ENCODE data around the gene GAMT. TPM values are rescaled to one million over a fixed set of nuclear protein-coding genes. Genes with fewer than 3 reads are reported as not detected.

Gene GAMT
- total and polyA plus RNA-seq, 2 of the 13 experiments (the other 11 are each of a cell fraction or from before 2014, with no cell fraction given), result 115 to 124 TPM

GRCh38 chr19:1373534-1374249 is 27.6 kb downstream of the GAMT start (continued):
- no peak for TF ChIP-seq SIX4 (CRISPR knock-in tag; IDR thresholded peaks at IDR 0.05)
- TF ChIP-seq DNMT3B (CRISPR knock-in tag; conservative IDR thresholded peaks at IDR 0.05), result 0 out of 2 replicates have a peak, but pooled peaks have one; percentile 63
- no peak for TF ChIP-seq ZNF598 (CRISPR knock-in tag; IDR thresholded peaks at IDR 0.05; ENCODE audit: borderline replicate concordance)
- TF ChIP-seq KLF16 (CRISPR knock-in tag; IDR thresholded peaks at IDR 0.05), result no peak; a peak in 1 of 4 replicates
- TF ChIP-seq, protein P1, sequence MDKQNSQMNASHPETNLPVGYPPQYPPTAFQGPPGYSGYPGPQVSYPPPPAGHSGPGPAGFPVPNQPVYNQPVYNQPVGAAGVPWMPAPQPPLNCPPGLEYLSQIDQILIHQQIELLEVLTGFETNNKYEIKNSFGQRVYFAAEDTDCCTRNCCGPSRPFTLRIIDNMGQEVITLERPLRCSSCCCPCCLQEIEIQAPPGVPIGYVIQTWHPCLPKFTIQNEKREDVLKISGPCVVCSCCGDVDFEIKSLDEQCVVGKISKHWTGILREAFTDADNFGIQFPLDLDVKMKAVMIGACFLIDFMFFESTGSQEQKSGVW (CRISPR knock-in tag; IDR thresholded peaks at IDR 0.05; ENCODE audit: borderline replicate concordance), result no peak
- peak; percentile 54; the same call in 1 of the 2 replicates for TF ChIP-seq KMT2A (CRISPR knock-in tag; IDR thresholded peaks at IDR 0.05)
- peak; percentile 22 for TF ChIP-seq LCORL (IDR thresholded peaks at IDR 0.05)
- peak; percentile 97 for TF ChIP-seq LCORL (CRISPR knock-in tag; IDR thresholded peaks at IDR 0.05)
- peak; percentile 10; the same call in 1 of the 2 replicates for TF ChIP-seq NR2C2 (CRISPR knock-in tag; IDR thresholded peaks at IDR 0.05; ENCODE audit: borderline replicate concordance)
- TF ChIP-seq TARDBP (CRISPR knock-in tag; IDR thresholded peaks at IDR 0.05), result peak; percentile 83
- TF ChIP-seq CREM (IDR thresholded peaks at IDR 0.05), result peak; percentile 59; the same call in 1 of the 2 replicates
- TF ChIP-seq CREM (CRISPR knock-in tag; IDR thresholded peaks at IDR 0.05), result no peak
- TF ChIP-seq ZBTB44 (CRISPR knock-in tag; IDR thresholded peaks at IDR 0.05), result no peak
- TF ChIP-seq ARNT (IDR thresholded peaks at IDR 0.05), result no peak
- TF ChIP-seq ZBTB3 (CRISPR knock-in tag; IDR thresholded peaks at IDR 0.05; ENCODE audit: borderline replicate concordance, low read depth), result no peak
- TF ChIP-seq NFIC (IDR thresholded peaks at IDR 0.05; ENCODE audit: low read length), result peak; percentile 61
- peak; percentile 83; the same call in 1 of the 2 replicates for TF ChIP-seq ZNF788 (CRISPR knock-in tag; IDR thresholded peaks at IDR 0.05; ENCODE audit: borderline replicate concordance)
- no peak for TF ChIP-seq ASH2L (IDR thresholded peaks at IDR 0.05; ENCODE audit: insufficient read length, low read depth, low read length)
- TF ChIP-seq, protein P2, sequence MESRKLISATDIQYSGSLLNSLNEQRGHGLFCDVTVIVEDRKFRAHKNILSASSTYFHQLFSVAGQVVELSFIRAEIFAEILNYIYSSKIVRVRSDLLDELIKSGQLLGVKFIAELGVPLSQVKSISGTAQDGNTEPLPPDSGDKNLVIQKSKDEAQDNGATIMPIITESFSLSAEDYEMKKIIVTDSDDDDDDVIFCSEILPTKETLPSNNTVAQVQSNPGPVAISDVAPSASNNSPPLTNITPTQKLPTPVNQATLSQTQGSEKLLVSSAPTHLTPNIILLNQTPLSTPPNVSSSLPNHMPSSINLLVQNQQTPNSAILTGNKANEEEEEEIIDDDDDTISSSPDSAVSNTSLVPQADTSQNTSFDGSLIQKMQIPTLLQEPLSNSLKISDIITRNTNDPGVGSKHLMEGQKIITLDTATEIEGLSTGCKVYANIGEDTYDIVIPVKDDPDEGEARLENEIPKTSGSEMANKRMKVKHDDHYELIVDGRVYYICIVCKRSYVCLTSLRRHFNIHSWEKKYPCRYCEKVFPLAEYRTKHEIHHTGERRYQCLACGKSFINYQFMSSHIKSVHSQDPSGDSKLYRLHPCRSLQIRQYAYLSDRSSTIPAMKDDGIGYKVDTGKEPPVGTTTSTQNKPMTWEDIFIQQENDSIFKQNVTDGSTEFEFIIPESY (CRISPR knock-in tag; IDR thresholded peaks at IDR 0.05), result no peak
- peak; percentile 95 for TF ChIP-seq ZBTB25 (CRISPR knock-in tag; IDR thresholded peaks at IDR 0.05)
- no peak for TF ChIP-seq ZNF839 (CRISPR knock-in tag; IDR thresholded peaks at IDR 0.05; ENCODE audit: borderline replicate concordance)
- TF ChIP-seq ZNF891 (CRISPR knock-in tag; IDR thresholded peaks at IDR 0.05), result 0 out of 2 replicates have a peak, but pooled peaks have one; percentile 20
- peak; percentile 95 for TF ChIP-seq MAX (IDR thresholded peaks at IDR 0.05)
- TF ChIP-seq ZNF124 (CRISPR knock-in tag; IDR thresholded peaks at IDR 0.05), result peak; percentile 41; the same call in 1 of the 2 replicates
- peak; percentile 65 for TF ChIP-seq PHF8 (CRISPR knock-in tag; IDR thresholded peaks at IDR 0.05)

All from HepG2 (cell line).